ENCODE data around the gene ALDH5A1.
"Not testable (repeated sequence)": the region's sequence is repeated elsewhere in the genome, so short reads cannot be mapped to it uniquely, and the experiment has no call there.

Gene ALDH5A1

DNA sequence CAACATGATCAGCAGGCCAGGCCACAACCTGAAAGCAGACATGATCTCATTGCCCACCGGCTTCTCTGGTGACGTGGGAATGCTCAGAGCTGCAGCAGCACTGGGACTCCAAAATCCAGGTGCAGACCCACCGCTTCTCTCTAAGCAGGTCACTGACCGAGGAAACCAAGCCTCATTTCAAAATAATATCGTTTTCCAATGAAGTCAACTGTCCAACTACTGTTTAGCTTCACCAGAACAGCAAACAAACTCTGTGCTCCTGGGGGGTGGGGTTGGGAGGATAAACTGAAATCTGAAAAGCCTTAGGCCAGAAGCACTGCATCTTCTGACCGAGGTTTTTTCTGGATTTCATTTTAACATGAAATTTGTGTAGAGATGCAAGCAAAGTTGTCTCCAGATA is 5.3 kb upstream of the ALDH5A1 start, which contains the start of gene GPLD1:
Gene GPLD1, minus strand, starts transcription at position 109 of the 400 bp plus-strand sequence. Its CDS starts 67 bp downstream, at position 42.
- FAIRE-seq, result no peak

DNA sequence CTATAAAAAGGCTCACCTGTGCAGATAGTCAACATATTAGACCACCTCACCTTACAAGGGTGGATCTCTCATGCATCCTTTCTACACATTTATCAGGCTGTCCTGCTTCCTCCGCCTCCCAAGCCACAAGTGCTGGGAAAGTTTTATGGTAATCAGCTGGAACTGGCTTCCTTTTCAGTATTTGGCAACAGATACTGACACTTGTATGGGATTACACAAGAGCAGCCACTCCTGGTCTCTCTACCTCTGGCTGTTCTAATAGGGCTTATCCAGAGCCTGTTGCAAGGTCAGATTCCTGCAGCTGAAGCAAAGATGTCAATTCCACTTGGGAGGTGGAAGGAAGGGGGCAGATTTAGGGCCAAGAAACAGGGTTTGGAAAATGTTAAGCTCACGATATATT is 4.9 kb upstream of the ALDH5A1 start:
- FAIRE-seq, result no peak

DNA sequence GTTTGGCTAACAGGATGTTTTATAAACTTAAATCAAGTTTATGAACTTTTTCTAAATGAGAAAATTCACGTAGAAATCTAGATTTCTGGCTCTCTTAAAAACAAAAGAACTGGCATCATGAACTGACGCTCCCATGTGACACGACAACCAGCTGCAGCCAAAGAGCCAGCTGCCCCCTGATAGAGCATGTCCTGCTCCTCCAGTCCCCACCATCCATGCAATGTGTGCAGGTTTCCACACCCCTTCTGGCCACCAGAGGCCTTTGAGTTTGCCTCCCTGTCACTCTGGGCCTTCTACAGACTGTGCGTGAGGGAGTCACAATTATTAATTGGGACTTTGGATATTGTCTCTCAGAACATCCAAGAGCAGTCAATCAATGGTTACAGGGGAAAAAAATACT is 3.8 kb upstream of the ALDH5A1 start:
- no peak for FAIRE-seq

DNA sequence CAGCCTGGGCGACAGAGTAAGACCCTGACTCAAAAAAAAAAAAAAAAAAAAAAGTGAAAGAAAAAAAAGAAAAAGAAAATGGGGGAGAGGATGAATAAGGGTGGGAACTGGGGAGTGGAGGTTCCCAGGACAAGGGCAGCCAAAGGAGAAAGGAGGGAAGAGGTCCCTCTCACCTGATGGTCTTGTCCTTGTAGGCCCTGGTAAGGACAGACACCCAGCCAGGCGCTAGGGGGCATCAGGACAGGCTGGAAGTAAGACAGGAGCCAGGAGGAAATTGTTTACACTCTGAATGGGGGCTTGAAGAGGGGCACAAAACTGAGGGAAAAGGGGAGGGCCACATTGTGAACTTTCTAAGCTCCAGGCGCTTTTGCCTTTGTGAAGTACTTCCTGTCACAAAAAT is 2.3 kb upstream of the ALDH5A1 start:
- FAIRE-seq, result no peak

DNA sequence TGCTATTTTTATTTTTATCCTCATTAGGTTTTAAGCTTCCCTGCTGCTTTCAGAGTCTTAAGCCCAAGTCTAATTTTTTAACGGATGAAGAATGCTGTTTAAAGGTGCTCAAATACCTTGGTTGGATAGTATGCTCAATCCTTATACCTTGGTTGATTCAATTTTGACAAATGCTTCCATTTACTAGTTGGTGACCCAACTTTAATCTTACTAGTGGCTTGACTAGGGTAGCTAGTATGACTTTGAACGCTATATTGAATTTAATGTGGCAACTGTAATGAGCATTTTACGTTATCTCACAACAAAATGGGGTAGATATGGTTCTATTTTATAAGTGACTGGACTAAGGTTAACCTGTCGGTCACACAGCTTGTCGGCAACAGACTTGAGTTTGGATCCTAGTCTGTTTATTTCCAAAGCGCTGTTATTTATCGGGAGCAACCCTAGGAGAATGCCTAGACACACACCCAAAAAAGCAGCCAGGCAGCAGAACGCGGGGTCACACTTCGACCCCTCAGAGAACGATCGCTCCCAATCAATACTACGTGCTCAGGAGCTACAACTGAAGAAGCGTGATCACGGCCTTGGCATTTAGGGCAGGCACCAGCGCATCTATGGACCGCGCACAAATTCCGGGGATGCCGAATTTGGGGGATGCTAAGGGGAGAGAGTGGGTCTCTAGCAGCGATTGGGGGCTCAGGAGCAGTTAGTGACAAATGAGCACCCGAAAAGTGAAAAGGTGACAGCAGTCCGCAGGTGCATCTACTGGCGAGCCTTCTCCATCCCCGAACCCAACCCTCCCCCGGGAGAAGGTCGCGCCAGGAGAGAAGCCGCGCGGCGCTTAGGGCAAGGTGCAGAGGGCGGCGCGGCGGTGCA is 586 bp upstream of the ALDH5A1 start:
- no peak for FAIRE-seq

DNA sequence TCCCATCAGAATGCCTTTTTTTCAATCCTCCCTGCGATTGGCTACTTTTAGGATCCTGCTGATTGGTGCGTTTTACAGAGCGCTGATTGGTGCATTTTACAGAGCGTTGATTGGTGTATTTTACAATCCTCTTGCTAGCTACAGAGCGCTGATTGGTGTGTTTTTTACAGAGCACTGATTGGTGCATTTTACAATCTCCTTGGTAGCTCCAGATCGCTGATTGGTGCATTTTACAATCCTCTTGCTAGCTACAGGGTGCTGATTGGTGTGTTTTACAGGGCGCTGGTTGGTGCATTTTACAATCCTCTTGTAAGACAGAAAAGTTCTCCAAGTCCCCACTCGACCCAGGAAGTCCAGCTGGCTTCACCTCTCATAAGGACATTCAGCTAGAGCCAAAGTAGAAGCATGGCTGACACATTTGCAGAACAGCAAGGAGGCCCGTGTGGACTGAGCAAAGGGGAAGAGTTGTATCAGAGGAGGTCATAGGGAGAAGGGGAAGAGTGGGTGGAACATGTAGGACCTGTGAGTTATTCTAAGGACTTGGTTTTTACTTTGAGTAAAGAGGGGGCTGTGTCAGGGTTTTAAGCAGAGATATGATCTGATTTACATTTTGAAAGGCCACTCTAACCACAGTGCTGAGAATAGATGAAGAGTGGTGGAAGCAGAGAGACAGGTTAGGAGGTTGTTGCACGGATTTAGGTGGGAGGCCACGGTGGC is 2.6 kb downstream of the ALDH5A1 start:
- FAIRE-seq, result no peak

DNA sequence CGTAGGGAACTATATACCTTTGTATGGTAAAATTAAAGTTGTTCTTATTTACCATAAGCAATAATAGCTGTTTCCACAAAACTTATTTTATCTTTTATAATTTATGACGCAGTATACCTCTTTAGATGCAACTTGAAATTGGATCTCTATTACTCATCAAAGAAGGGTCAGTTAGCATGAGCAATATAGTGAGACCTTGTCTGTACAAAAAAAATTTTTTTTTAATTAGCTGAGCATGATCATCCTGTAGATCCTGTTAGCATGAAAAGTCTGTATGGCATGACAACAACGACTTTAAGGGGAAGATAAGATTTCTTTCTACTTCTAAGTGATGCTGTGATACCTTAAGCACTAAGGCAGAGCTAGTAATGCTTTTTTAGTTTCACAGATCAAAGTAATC is 5.9 kb downstream of the ALDH5A1 start:
- FAIRE-seq, result no peak

DNA sequence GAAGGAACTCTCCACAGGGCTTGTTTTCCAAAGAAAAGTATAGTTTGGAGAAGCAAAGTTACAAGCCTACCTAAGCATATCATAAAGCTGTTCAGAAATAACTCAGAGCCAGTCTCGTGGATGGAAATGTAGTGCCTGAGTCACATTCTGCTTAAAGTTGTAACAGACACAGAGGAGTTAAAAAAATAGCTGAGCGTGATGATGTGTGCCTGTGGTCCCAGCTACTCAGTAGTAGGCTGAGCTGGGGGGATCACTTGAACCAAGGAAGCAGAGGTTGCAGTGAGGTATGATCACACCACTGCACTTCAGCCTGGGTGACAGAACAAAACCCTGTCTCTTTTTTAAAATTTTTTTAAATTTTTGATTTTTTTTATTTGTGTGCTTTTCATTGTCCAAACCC is 6.6 kb downstream of the ALDH5A1 start:
- FAIRE-seq, result no peak

DNA sequence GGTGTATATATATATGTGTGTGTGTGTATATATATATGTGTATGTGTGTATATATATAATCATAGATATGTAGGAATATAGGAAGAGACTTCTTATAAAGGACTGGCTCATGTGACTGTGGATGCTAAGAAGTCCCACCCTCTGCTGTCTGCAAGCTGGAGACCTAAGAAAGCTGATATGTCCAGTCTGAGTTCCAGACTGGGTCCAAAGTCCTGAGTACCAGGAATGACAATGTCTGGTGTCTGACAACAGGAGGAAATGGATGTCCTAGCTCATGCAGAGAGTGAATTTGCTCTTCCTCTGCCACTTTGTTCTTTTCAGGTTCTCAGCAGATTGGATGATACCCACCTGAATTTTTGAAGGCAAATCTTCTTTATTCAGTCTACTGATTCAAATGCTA is 7.1 kb downstream of the ALDH5A1 start:
- FAIRE-seq, result no peak

DNA sequence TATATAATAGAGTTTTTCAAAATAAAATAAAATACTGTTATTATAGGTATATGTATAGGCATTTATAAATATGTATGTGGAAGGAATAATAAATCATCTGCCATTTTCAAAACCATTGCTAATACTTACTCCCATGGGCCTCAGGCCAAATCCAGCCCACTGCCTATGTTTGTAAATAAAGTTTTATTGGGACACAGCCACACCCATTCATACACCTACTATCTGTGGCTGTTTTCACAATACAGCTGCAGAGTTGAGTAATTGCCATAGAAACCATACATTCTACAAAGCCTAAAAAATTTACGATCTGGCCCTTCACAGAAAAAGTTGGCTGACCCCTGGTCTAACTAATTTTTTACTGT is 9.5 kb downstream of the ALDH5A1 start:
- no peak for FAIRE-seq

DNA sequence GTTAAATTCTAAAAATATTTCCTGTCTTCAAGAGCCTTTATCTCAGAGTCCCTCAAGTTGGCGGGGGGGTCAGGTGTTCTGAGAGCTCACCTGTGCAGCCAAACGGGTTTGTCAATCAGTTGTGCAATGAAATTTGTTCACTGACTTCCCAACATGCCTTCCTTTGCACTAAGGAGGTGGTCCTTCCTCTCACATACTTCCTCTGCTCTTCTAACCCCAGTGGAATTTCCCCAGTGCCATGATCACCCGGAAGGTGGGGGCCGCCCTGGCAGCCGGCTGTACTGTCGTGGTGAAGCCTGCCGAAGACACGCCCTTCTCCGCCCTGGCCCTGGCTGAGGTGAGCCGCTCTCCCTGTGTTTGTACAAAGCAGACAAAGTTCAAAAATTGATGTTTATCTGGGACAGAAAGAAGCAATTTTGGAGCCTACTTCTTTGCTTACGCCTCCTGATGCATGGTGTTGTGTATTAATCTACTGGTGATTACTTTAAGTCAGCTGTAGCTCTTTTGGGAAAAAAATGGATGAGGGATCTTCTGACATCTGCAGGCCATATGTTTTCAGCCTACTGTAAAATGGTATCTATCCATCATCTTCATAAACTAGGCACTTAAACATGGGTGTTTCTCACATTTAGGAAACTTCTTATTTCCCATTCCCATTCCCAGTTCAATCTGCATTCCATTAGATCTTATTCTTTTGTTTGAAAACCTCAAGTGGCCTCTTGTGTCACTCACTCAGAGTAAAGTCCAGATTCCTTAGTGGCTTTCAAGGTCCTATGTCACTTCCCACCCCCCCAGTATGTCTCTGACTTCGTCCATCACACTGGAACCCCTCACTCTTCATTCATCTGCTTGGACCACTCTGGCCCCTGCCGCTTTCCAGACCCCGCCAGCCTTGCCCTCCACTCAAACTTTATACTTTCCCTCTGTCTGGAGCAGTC is 10.1 kb downstream of the ALDH5A1 start:
- FAIRE-seq, result no peak

DNA sequence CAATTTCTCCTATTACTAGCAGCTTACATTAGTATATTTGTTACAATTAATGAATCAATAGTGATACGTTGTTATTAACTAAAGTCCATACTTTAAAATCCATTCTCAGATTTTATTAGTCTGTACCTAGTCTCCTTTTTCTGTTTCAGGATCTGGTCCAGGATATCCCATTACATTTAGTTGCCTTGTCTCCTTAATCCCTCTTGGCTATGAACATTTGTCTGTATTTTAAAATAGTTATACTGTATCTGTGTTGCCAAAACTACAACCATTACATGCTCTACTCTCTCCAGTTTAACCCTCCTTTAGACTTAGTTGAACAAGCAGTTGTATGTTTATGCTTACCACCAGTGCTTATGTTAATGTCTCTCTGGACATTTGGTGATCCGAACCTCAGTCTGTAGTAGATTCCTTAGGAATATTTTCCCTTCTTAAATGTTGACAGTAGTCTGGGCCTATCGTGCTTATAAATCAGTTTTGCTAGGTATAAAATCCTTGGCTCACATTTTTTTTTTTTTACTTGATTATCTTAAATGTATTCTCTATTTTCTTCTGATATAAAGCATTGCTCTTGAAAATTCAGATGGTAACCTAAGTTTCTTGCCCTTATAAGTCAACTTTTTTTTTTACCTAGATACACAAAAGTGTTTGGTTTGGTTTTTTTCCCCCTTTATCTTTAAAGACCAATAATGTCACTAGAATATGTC is 12.2 kb downstream of the ALDH5A1 start:
- FAIRE-seq, result no peak

DNA sequence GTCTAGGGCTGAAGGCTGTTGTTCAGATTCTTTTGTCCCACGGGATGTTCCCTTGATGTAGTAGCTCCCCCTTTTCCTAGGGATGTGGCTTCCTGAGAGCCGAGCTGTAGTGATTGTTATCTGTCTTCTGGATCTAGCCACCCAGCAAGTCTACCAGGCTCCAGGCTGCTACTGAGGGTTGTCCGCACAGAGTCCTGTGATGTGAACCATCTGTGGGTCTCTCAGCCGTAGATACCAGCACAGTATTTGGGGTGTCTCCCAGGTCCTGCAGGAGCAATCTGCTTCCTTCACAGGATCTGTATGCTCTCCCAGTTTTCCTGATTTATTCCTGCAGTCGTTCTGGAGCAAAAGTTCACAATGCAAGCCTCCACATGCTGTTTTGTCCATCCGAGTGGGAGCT is 17.2 kb downstream of the ALDH5A1 start:
- FAIRE-seq, result not testable (repeated sequence)

DNA sequence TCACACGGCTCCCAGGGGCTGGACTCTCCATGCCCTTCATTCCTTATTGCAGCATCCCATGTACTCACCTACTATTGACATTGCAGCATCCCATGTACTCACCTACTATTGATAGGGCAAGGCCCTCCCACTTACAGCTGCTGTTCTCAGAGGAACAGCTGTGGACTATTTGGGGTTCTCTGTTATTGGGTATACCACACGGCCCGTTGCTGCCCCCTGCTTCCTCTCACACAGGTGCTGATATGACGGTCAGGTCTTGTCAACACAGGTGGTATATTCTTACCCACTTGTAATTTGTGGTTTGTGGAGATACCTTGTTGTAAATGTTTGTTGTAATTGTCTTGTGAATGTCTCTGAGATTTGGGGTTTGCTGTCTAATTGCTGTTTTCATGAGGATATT is 18.8 kb downstream of the ALDH5A1 start:
- no peak for FAIRE-seq

DNA sequence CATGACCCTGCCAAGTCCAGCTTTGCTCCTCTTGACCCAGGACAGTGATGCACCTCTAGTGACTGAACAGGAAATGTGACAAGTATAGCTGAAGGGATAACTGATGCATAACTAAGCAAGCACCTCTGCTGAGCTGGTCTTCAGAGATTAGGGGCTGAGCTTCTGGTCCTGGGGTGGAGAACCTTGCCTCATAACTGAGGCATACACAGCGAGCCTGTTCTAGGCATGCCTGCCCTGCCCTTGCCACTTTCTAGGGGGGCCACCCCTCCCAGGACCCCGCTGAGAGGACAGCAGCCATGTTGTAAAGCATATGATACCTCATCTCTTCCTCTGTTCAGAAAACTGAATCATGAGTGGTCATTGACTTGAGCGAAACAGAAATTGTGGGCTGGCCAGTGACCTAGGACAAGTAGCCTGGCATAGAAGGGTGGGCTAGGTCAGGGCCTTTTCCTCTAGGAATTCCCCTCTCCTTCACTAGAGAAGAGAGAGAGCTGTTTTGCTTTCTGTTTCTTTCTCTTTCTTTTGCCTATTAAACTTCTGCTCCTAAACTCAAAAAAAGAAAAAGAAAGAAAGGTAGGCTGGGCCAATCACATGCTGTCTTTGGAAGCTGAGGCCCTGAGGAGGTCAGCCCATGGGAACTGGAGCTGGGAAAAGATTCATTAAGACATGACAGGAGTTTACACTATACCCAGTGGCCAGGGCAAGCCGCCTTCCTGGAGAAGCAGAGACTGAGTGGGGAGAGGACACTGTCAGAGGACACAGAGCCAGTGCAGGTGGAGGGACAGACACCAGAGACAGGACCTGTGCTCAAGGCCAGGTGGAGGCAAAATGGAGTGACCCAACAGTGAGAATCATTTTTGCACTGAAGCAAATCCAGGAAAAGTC is 23.1 kb downstream of the ALDH5A1 start:
- FAIRE-seq, result no peak

DNA sequence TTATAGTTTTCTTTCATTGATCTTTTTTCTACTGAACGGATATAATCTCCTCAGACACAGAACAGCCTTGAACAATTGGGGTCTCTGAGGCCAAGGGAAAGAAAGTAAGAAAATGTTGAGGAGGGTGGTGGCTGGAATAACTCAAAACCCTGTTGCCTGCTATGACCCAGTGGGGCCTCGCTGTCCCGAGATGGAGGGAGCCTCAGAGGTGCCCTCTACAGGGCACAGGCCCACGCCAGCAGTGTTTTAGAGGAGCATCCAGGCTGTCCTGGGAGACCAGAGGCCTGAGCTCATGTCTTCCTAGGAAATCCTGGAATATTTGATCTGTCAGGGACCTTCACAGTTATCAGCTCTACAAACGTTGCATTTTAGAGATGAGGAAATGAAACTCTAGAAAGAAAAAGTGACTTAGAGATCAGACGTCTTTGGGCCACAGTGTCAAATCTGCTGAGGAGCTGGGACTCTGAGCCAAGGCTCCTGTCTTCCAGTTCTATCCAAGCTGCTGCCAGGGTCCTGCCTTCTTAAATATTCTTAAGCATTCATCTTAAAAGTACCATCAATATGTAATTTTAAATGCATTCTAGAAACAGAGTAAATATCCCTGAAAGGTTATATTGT is 26.3 kb downstream of the ALDH5A1 start:
- FAIRE-seq, result no peak

DNA sequence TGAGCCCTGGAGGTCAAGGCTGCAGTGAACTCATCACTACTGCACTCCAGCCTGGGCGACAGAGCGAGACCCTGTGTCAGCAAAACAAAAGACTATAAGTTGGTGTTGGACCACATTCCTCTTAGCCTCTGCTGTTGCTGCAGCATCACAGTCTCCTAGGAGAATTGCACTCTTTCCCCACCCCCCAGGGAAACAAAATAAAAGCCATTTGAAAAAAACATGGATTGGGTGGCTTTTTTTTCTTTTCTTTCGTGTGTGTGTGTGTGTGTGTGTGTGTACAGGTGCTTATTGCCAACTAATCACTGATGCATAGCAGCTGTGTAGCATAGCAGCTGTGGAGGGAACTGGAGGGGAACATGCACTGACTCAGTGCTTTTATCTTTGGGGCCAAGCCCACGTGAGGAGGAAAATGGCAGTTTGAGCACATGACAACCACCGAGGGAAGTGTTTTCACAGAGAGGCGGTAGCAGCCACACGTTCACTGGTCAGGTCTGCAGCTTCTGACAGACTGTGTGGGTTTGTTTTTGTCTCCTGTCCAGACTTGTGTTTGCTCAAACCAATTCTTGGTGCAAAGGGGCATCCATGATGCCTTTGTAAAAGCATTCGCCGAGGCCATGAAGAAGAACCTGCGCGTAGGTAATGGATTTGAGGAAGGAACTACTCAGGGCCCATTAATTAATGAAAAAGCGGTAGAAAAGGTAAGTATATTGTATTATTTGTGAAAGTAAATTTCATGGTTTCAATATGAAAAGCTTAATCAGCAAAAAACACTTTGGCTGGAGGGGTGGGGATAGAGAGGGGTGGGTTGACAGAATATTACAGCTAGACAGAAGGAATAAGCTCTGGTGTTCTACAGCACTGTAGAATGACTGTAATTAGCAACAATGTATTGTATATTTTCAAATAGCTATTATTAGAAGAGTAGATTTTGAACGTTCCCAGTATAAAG is 27.7 kb downstream of the ALDH5A1 start:
- FAIRE-seq, result no peak

DNA sequence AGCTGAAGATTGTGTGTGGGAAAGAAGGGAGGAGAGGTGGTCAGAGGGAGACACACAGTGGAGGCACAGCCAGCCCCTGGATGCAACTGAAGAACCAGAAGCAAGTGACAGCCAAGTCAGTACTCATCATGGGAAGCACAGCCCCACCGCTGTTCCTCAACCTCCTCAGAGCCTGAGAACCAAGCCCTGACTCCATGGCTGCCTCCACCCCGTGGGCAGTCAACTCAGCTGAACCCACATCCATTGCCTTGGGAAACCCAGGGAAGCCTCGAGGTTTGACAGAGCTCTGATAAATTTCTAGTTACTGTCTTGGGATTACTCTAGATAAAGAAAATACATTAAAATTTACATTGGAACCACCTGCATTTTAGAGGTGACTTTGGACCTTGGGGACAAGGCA is 29.6 kb downstream of the ALDH5A1 start:
- FAIRE-seq, result no peak

DNA sequence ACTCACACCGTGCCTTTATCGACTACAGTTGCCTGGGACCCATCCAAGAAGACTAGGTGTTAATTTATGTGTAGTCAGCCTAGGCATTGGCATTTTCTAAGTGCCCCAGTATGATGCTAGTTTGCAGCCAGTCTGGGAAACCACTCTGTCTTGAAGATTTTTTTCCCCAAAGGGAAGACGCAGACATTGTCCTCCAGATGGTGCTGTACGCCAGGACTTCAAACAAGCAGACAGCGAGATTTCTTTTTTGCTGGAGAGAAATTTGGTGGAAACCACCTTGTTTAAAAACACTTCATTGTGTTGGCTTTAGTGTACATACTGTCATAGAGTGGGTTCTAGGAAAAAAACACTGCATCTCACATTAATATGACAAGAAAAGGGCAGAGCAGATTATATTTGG is 30.0 kb downstream of the ALDH5A1 start:
- FAIRE-seq, result peak; percentile 53

DNA sequence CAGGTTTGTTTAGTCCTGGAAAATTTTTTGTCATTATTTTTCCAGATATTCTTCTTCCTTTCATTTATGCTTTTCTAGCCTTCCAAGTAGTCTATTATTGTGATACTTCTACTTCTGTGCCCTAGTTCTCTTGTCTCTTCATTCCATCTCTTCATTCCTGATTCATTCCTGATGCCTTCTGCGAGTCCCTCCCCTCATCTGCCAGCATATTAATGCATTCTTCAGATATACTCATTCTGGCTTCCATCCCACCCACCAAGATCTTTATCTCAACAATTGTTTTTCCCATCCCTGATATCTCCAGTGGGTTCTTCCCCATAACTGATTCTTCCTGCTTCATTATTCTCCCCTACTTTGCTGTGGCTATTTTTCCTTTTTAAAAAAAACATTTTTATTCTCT is 35.2 kb downstream of the ALDH5A1 start:
- no peak for FAIRE-seq

All from A204.1 (cell line).